Upper lobe of left lung (tissue), 6 donors: Measurements from ENCODE around the gene LYZ. TPM values are rescaled to one million over a fixed set of nuclear protein-coding genes. Genes with fewer than 3 reads are reported as not detected.

Experiments used
- ATAC-seq, 2 donors: fragments of 200-7000 bp; cut with Tn5 transposase; one replicate each; pipeline ENCODE4 v1.9.1; 2022; ENCODE audit warnings: mild to moderate bottlenecking in 2 of 2, moderate library complexity in 2 of 2; ENCODE audit not compliant: low FRiP score in 2 of 2
- DNase-seq, 2 donors: peaks; one replicate each; pipeline ENCODE4 v3.0.0-alpha.2; 2019 to 2020
- H3K27ac ChIP-seq, 4 donors: fragments of 200-600 bp; sonication (generic); one replicate each; pipeline ENCODE4 v1.5.1; 2016 to 2019
- H3K27me3 ChIP-seq, 4 donors: fragments of 200-600 bp; sonication (generic); one replicate each; pipeline ENCODE4 v1.5.1; 2017 to 2019
- H3K36me3 ChIP-seq, 4 donors: fragments of 200-600 bp; sonication (generic); one replicate each; pipeline ENCODE4 v1.5.1; 2016 to 2019
- H3K4me1 ChIP-seq, 4 donors: fragments of 200-600 bp; sonication (generic); one replicate each; pipeline ENCODE4 v1.5.1; 2018 to 2019
- H3K4me3 ChIP-seq, 4 donors: fragments of 200-600 bp; sonication (generic); one replicate each; pipeline ENCODE4 v1.5.1; 2017 to 2019; ENCODE audit warnings: mild to moderate bottlenecking in 2 of 4, moderate library complexity in 1 of 4
- H3K9me3 ChIP-seq, 4 donors: fragments of 200-600 bp; sonication (generic); one replicate each; pipeline ENCODE4 v1.5.1; 2018 to 2019
- EP300 ChIP-seq, 4 donors: sonication (generic); formaldehyde crosslinking; IDR thresholded peaks; one replicate each; pipeline ENCODE4 v1.5.1; 2017; ENCODE audit warnings: antibody characterized with exemption in 4 of 4, control low read depth in 2 of 4
- POLR2A ChIP-seq, 4 donors: fragments of 450-650 bp; IDR thresholded peaks; one replicate each; pipeline ENCODE4 v1.5.1; 2016 to 2017; ENCODE audit warnings: antibody characterized with exemption in 4 of 4, mild to moderate bottlenecking in 2 of 4
- POLR2AphosphoS5 ChIP-seq, 2 donors: sonication (generic); formaldehyde crosslinking; IDR thresholded peaks; one replicate each; pipeline ENCODE4 v1.5.1; 2017; ENCODE audit warnings: antibody characterized with exemption in 2 of 2
- WGBS, 2 donors: methylation state at CpG; one replicate each; pipeline ENCODE4 v1.1.5; 2017 to 2018; 5-methylcytosine and 5-hydroxymethylcytosine counted together
- total RNA-seq, 6 donors: library from RNA; depleted of rRNA in 4 of 6; stranded (reverse); fragments of >200 nt in 4 of 6; gene quantifications; one replicate each; pipeline versions ENCODE4 v1.1.0 to v1.2.1, GENCODE V29; 2016 to 2021
- TF ChIP-seq, protein P1 (sequence below), 6 experiments: fragments of 450-650 bp in 4 of 6; fragments of 200-600 bp in 2 of 6; sonication (generic) in 2 of 6; IDR thresholded peaks; one replicate each; pipeline ENCODE4 v1.5.1; 2016 to 2019; ENCODE audit warnings: antibody characterized with exemption in 6 of 6
- donor health status: DM: no; HTN: no; CAD: no; lungs with moderate emphysema.
- donor health status: DM: no; HTN: yes; CAD: no; lungs with severe emphysema.

LYZ gene
- total RNA-seq, 6 donors from 2014 or later = 52.9 to 1,947 (median 459) TPM

- Histone ChIP-seq H3K36me3 (peaks cover 0 to 9% (median 4%) of the 10 kb centered on the region in 4 donors), H3K27ac (no peak overlapping the region), H3K9me3 (no peaks in the 10 kb centered on the region), H3K4me1 (no peaks in the 10 kb centered on the region), H3K4me3 (no peak overlapping the region), H3K27me3 (no peaks in the 10 kb centered on the region)
- WGBS, 2 donors = 41 to 62% methylated on average over 1 of the region's 1 CpG
- ATAC-seq (no peak), DNase-seq (no peak)
- TF ChIP-seq POLR2AphosphoS5 (IDR thresholded peaks at IDR 0.05) (no peak), EP300 (IDR thresholded peaks at IDR 0.05) (no peak), POLR2A (IDR thresholded peaks at IDR 0.05) (no peak)
- TF ChIP-seq, protein P1, sequence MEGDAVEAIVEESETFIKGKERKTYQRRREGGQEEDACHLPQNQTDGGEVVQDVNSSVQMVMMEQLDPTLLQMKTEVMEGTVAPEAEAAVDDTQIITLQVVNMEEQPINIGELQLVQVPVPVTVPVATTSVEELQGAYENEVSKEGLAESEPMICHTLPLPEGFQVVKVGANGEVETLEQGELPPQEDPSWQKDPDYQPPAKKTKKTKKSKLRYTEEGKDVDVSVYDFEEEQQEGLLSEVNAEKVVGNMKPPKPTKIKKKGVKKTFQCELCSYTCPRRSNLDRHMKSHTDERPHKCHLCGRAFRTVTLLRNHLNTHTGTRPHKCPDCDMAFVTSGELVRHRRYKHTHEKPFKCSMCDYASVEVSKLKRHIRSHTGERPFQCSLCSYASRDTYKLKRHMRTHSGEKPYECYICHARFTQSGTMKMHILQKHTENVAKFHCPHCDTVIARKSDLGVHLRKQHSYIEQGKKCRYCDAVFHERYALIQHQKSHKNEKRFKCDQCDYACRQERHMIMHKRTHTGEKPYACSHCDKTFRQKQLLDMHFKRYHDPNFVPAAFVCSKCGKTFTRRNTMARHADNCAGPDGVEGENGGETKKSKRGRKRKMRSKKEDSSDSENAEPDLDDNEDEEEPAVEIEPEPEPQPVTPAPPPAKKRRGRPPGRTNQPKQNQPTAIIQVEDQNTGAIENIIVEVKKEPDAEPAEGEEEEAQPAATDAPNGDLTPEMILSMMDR (IDR thresholded peaks at IDR 0.05) = no peak
Observed at GRCh38 chr12:69389831-69390230, 41.6 kb downstream of the LYZ start.

DNA sequence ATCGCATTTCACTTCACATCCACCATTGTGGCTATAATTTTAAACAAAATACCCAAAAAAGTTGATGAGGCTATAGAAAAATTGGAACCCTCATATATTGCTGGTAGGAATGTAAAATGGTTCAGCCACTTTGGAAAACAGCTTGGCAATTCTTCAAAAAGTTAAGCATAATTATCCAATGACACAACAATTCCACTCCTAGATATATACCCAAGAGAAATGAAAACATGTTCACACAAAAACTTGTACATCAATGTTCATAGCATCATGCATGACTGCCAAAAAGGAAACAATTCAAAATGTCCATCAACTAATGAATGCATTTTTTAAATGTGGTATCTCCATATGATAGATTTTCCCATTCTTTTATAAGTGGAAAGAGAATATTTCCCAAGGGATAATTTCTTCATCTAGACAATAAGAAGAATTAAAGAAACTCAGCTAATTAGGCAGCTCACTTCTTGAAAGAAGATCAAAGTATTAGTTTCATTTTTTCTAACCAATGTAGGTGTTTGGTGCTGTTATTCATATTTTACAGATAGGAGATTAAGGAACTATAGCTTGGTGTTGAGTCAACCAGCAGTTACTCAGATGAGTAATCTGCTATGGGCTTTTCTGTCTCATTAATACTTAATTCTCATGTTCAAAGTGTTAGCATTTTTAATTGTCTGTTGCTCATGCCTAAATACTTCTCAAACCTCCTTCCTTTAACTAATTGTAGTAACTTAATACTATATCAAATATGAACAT, 44.2 kb downstream of the LYZ start:
- peaks cover 0 to 9% (median 4%) of the 10 kb centered on the region in 4 donors for H3K36me3 ChIP-seq
- no peaks in the 10 kb centered on the region for H3K27me3 ChIP-seq
- DNase-seq = no peak
- no peak for ATAC-seq
- no peaks in the 10 kb centered on the region for H3K4me1 ChIP-seq
- 92 to 98% methylated on average over 1 of the region's 1 CpG for WGBS, 2 donors
- H3K4me3 ChIP-seq = no peak overlapping the region
- no peak overlapping the region for H3K27ac ChIP-seq
- TF ChIP-seq POLR2AphosphoS5 (IDR thresholded peaks at IDR 0.05) = no peak
- no peak for TF ChIP-seq POLR2A (IDR thresholded peaks at IDR 0.05)
- TF ChIP-seq EP300 (IDR thresholded peaks at IDR 0.05) = no peak
- TF ChIP-seq, protein P1 (IDR thresholded peaks at IDR 0.05) = no peak
- peaks cover 0 to 6% (median 1%) of the 10 kb centered on the region in 4 donors for H3K9me3 ChIP-seq

- TF ChIP-seq EP300 (IDR thresholded peaks at IDR 0.05) = no peak
- TF ChIP-seq POLR2AphosphoS5 (IDR thresholded peaks at IDR 0.05) = no peak
- TF ChIP-seq POLR2A (IDR thresholded peaks at IDR 0.05) = no peak
- TF ChIP-seq, protein P1 (IDR thresholded peaks at IDR 0.05) = no peak
- H3K9me3 ChIP-seq = peaks cover 0 to 6% (median 1%) of the 10 kb centered on the region in 4 donors
- H3K27me3 ChIP-seq = no peaks in the 10 kb centered on the region
- no peak overlapping the region for H3K4me3 ChIP-seq
- peaks cover 0 to 5% (median 1%) of the 10 kb centered on the region in 4 donors for H3K36me3 ChIP-seq
- 71 to 85% methylated on average over 1 of the region's 1 CpG for whole genome bisulfite sequencing, 2 donors
- no peaks in the 10 kb centered on the region for H3K4me1 ChIP-seq
- H3K27ac ChIP-seq = no peak overlapping the region
- ATAC-seq (peak in 1 of 2 donors; percentile 24), DNase-seq (no peak)
Observed at GRCh38 chr12:69396041-69396440, 47.9 kb downstream of the LYZ start.

DNA sequence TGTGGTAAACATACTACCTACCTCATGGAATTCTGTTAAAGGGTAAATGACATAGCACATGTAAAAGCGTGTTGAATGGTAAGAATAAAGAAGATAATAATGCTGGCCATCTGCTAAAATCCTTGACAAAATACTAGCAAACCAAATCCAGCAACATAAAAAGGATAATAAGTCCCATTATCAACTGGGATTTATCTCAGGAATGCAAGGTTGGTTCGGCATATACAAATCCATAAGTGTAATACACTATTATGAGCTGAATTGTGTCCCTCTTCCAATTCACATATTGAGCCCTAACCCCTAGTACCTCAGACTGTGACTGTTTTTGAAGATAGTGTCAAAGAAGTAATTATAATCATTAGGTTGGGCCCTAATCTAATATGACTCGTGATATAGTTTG, 48.8 kb downstream of the LYZ start:
- Histone ChIP-seq H3K4me1 (peaks cover 0 to 4% (median 0%) of the 10 kb centered on the region in 4 donors), H3K4me3 (no peak overlapping the region), H3K9me3 (peaks cover 0 to 6% (median 1%) of the 10 kb centered on the region in 4 donors), H3K27me3 (no peaks in the 10 kb centered on the region), H3K36me3 (peaks cover 0 to 2% (median under 1%) of the 10 kb centered on the region in 4 donors), H3K27ac (no peak overlapping the region)
- 92 to 96% methylated on average over 3 of the region's 3 CpGs for WGBS, 2 donors
- TF ChIP-seq POLR2AphosphoS5 (IDR thresholded peaks at IDR 0.05) (no peak), EP300 (IDR thresholded peaks at IDR 0.05) (no peak), POLR2A (IDR thresholded peaks at IDR 0.05) (no peak)
- TF ChIP-seq, protein P1 (IDR thresholded peaks at IDR 0.05) = no peak
- DNase-seq (no peak), ATAC-seq (no peak)
